ENCODE measurements around the gene KCNJ9.

KCNJ9 gene

DNA sequence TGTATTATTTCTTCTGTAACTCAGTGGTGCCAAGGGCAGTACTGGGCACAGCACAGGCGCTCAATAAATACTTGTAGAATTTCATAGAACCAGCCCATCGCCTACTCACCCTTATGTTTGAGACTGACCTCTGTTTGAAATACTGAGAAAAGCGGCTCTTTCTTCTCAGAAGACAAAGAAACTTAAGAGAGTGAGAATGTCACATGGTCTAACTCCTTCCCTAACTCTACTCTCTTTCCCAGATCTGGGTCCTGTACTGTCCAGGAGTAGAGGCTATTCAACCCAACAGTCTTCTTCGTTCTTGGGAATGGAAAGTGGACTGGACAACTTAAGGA, 12.9 kb downstream of the KCNJ9 start:
- H3K4me2 ChIP-seq (ENCODE audit: low read length), result no peak overlapping the region
- no peaks in the 10 kb centered on the region for H4K20me1 ChIP-seq (ENCODE audit: control insufficient read depth, insufficient read depth, low read depth, low read length)
- H3K27me3 ChIP-seq (ENCODE audit: control insufficient read depth, low read length), result no peaks in the 10 kb centered on the region
- peaks cover 28% of the 10 kb centered on the region; the same call in 1 of the 2 replicates for H3K36me3 ChIP-seq (ENCODE audit: control insufficient read depth, low read length)
- no peaks in the 10 kb centered on the region for H3K9me3 ChIP-seq (ENCODE audit: control insufficient read depth, insufficient read depth, low read length)
- no peaks in the 10 kb centered on the region for H3F3A ChIP-seq (ENCODE audit: control insufficient read depth, insufficient read depth)
- peaks cover 22% of the 10 kb centered on the region for H3K4me1 ChIP-seq (ENCODE audit: control insufficient read depth, low read length)
- no peaks in the 10 kb centered on the region for H3K9me2 ChIP-seq (replicated peaks; ENCODE audit: control insufficient read depth, low read length)
- no peak overlapping the region for H3K4me3 ChIP-seq (ENCODE audit: low read length)
- no peak overlapping the region for H3K27ac ChIP-seq (ENCODE audit: low read depth, low read length)
- TF ChIP-seq EZH2phosphoT487 (IDR thresholded peaks at IDR 0.05; ENCODE audit: borderline replicate concordance, low read length), result no peak
- TF ChIP-seq, protein P1, sequence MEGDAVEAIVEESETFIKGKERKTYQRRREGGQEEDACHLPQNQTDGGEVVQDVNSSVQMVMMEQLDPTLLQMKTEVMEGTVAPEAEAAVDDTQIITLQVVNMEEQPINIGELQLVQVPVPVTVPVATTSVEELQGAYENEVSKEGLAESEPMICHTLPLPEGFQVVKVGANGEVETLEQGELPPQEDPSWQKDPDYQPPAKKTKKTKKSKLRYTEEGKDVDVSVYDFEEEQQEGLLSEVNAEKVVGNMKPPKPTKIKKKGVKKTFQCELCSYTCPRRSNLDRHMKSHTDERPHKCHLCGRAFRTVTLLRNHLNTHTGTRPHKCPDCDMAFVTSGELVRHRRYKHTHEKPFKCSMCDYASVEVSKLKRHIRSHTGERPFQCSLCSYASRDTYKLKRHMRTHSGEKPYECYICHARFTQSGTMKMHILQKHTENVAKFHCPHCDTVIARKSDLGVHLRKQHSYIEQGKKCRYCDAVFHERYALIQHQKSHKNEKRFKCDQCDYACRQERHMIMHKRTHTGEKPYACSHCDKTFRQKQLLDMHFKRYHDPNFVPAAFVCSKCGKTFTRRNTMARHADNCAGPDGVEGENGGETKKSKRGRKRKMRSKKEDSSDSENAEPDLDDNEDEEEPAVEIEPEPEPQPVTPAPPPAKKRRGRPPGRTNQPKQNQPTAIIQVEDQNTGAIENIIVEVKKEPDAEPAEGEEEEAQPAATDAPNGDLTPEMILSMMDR (IDR thresholded peaks at IDR 0.05; ENCODE audit: low read depth, low read length, poor library complexity, severe bottlenecking), result no peak
- H3K79me2 ChIP-seq (ENCODE audit: control insufficient read depth, low read length), result peaks cover 28% of the 10 kb centered on the region

DNA sequence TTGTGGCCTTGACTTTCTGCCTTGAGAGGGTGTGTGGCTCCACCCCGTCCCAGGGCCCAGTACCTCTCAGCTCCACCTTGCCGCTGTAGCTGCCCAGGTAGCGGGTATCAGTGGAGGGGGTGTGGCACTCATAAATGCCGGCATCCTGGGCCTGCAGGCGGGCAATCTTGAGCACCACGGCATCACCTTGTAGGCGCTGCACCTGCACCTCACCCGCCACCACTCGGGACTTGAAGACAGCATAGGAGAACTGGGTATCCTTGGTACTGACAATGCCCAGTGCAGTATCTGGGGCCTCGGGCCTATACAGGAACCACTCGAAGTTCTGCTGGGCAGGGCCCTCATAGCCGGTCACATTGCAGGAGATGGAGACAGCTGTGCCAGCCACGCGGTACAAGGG, 13.5 kb downstream of the KCNJ9 start:
- Histone ChIP-seq H4K20me1 (ENCODE audit: control insufficient read depth, insufficient read depth, low read depth, low read length) (no peaks in the 10 kb centered on the region), H3K9me2 (replicated peaks; ENCODE audit: control insufficient read depth, low read length) (no peaks in the 10 kb centered on the region), H3K4me2 (ENCODE audit: low read length) (no peak overlapping the region), H3K4me1 (ENCODE audit: control insufficient read depth, low read length) (peaks cover 28% of the 10 kb centered on the region), H3K27ac (ENCODE audit: low read depth, low read length) (no peak overlapping the region), H3F3A (ENCODE audit: control insufficient read depth, insufficient read depth) (no peaks in the 10 kb centered on the region), H3K27me3 (ENCODE audit: control insufficient read depth, low read length) (no peaks in the 10 kb centered on the region), H3K36me3 (ENCODE audit: control insufficient read depth, low read length) (peaks cover 28% of the 10 kb centered on the region; the same call in 1 of the 2 replicates), H3K79me2 (ENCODE audit: control insufficient read depth, low read length) (peaks cover 28% of the 10 kb centered on the region), H3K9me3 (ENCODE audit: control insufficient read depth, insufficient read depth, low read length) (no peaks in the 10 kb centered on the region), H3K4me3 (ENCODE audit: low read length) (no peak overlapping the region)
- no peak for TF ChIP-seq EZH2phosphoT487 (IDR thresholded peaks at IDR 0.05; ENCODE audit: borderline replicate concordance, low read length)
- TF ChIP-seq, protein P1 (IDR thresholded peaks at IDR 0.05; ENCODE audit: low read depth, low read length, poor library complexity, severe bottlenecking), result no peak

DNA sequence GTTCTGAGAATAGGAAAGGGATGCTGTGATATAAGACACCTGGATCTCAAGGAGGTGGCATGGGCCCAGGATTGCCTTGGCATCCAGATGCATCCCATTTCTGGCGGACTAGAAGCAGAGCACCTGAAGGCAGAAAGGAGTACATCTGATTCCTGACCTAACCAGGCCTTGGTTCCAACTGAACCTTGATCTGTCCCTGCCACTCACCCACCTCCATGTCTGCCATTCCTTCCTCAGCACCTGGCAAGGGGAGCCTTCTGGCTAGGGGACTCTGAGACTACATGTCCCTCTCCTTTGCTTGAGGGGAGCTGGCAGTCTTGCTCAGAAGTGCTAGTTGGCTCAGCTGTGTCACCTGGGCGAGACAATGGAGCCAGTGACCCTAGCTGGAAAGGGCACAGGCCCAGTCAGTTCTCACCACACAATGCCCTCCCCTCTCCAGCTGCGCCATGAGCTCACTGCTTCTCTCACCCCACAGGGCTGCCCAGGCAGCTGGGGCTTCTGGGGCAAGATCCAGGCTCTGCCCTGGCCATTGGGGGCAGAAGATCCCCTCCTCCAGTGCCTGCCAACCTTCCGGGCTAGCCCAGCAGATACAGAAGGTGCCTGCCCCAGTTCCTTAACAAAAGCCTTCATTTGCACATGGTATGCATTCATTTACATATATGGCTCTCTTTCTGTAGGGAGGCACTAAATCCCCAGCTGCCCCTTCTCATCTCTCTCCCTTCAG, 14.2 kb downstream of the KCNJ9 start:
- Histone ChIP-seq H3K4me3 (ENCODE audit: low read length) (no peak overlapping the region), H4K20me1 (ENCODE audit: control insufficient read depth, insufficient read depth, low read depth, low read length) (no peaks in the 10 kb centered on the region), H3K9me2 (replicated peaks; ENCODE audit: control insufficient read depth, low read length) (no peaks in the 10 kb centered on the region), H3K36me3 (ENCODE audit: control insufficient read depth, low read length) (peaks cover 28% of the 10 kb centered on the region; the same call in 1 of the 2 replicates), H3F3A (ENCODE audit: control insufficient read depth, insufficient read depth) (0 out of 2 replicates have a peak, but pooled peaks cover 4% of the 10 kb centered on the region), H3K79me2 (ENCODE audit: control insufficient read depth, low read length) (peaks cover 28% of the 10 kb centered on the region), H3K27me3 (ENCODE audit: control insufficient read depth, low read length) (no peaks in the 10 kb centered on the region), H3K27ac (ENCODE audit: low read depth, low read length) (no peak overlapping the region), H3K9me3 (ENCODE audit: control insufficient read depth, insufficient read depth, low read length) (no peaks in the 10 kb centered on the region), H3K4me2 (ENCODE audit: low read length) (no peak overlapping the region), H3K4me1 (ENCODE audit: control insufficient read depth, low read length) (peaks cover 28% of the 10 kb centered on the region)
- TF ChIP-seq, protein P1 (IDR thresholded peaks at IDR 0.05; ENCODE audit: low read depth, low read length, poor library complexity, severe bottlenecking), result no peak
- no peak for TF ChIP-seq EZH2phosphoT487 (IDR thresholded peaks at IDR 0.05; ENCODE audit: borderline replicate concordance, low read length)
